Activated T-cell treated with anti-CD3 and anti-CD28 coated beads for 48 hours (primary cell): Measurements from ENCODE around the gene RHEBL1.

Experiments
- DNase-seq: peaks from one replicate; pipeline ENCODE4 v3.0.0-alpha.2; 2020; ENCODE audit warnings: low read depth

The RHEBL1 gene

GRCh38 chr12:49037111-49037946 is 32.5 kb downstream of the RHEBL1 start:
- DNase-seq = no peak

GRCh38 chr12:49036029-49036428 is 33.8 kb downstream of the RHEBL1 start:
- DNase-seq = no peak

- DNase-seq = no peak
Observed at GRCh38 chr12:49034286-49034622, 35.5 kb downstream of the RHEBL1 start.

GRCh38 chr12:49033611-49034285 is 36.0 kb downstream of the RHEBL1 start:
- no peak for DNase-seq

GRCh38 chr12:49032679-49033447 is 36.9 kb downstream of the RHEBL1 start:
- no peak for DNase-seq

GRCh38 chr12:49032276-49032675 is 37.5 kb downstream of the RHEBL1 start:
- no peak for DNase-seq

- no peak for DNase-seq
Observed at GRCh38 chr12:49031573-49032161, 38.1 kb downstream of the RHEBL1 start.

- no peak for DNase-seq
Observed at GRCh38 chr12:49030714-49031572, 38.8 kb downstream of the RHEBL1 start.

- no peak for DNase-seq
Observed at GRCh38 chr12:49030119-49030518, 39.7 kb downstream of the RHEBL1 start.

- no peak for DNase-seq
Observed at GRCh38 chr12:49028666-49029275, 41.0 kb downstream of the RHEBL1 start.

GRCh38 chr12:49027846-49028555 is 41.8 kb downstream of the RHEBL1 start:
- DNase-seq = no peak

- no peak for DNase-seq
Observed at GRCh38 chr12:49026678-49027480, 42.9 kb downstream of the RHEBL1 start.

- DNase-seq = no peak
Observed at GRCh38 chr12:49026101-49026500, 43.7 kb downstream of the RHEBL1 start.

GRCh38 chr12:49025463-49025862 is 44.3 kb downstream of the RHEBL1 start:
- DNase-seq = no peak

- no peak for DNase-seq
Observed at GRCh38 chr12:49024543-49024942, 45.2 kb downstream of the RHEBL1 start.

GRCh38 chr12:49023812-49024211 is 46.0 kb downstream of the RHEBL1 start:
- no peak for DNase-seq

- no peak for DNase-seq
Observed at GRCh38 chr12:49022558-49023178, 47.1 kb downstream of the RHEBL1 start.

GRCh38 chr12:49021292-49021915 is 48.4 kb downstream of the RHEBL1 start:
- DNase-seq = no peak

GRCh38 chr12:49020441-49020840 is 49.3 kb downstream of the RHEBL1 start:
- DNase-seq = no peak
